GM19372 (cell line): Measurements from ENCODE around the gene OR14A2.
"Not testable (repeated sequence)": the region's sequence is repeated elsewhere in the genome, so short reads cannot be mapped to it uniquely, and the experiment has no call there.

ENCODE experiments used
- ATAC-seq: cut with Tn5 transposase; IDR thresholded peaks from one replicate; pipeline ENCODE4 v1.9.1; 2021; ENCODE audit warnings: mild to moderate bottlenecking, low read depth, moderate library complexity; ENCODE audit not compliant: unreplicated experiment

The OR14A2 gene

DNA sequence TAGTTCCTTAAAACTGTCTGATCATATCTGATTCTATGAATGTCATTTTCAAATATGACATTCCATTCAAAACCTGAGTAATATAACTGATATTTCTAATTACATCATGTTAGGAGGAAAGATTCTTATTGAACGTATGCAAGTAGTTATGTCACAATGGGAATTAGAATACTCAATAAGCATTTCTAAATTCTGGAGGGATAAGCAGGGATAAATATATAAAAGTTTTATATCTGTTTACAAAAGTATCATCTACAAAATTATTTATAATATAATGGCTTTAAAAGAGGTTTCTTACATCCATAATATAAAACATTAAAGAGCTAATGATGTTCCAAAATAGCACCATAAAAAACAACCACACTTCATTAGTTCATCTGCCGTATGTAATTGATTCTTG, at the start of gene OR14A2:
TSS of gene OR14A2 (minus strand) at position 101 of the 400 bp plus-strand sequence.
- ATAC-seq = no peak

DNA sequence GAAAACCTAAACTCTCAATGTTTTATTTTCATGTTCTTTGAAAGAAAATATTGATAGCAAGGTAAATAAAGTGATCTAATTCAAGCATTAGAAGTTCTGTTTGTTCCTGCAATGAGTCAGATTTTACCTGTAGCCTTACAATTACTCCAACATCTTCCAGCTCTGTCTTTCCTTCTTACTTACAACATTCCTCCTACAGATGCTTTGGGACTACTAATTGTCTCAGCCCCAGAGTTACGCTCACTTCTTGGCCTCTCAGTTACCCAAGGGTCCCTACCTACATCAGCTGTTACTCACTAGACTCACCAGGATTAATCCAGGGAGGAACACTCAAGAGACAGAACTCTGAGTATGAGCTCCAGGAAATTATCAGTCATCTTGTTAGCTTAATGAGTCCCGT, 49.6 kb upstream of the OR14A2 start:
- no peak for ATAC-seq

DNA sequence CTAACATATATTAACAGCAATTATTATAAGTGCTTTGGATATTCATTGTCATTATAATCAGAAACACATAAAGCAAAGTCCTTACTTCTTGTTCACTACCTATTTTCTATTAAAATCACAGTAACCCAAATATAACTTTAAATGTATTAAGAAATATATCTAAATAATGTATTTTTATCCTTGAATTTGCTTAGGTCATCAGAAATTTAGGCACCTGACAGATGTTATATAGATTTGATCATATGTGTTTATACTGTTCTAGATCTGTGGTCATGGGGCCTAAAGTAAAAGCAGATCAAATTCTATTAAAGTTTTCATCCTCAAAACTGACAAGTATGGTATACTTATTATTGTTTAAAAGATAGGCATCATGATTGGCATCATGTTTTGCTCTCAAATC, 21.7 kb upstream of the OR14A2 start:
- no peak for ATAC-seq

DNA sequence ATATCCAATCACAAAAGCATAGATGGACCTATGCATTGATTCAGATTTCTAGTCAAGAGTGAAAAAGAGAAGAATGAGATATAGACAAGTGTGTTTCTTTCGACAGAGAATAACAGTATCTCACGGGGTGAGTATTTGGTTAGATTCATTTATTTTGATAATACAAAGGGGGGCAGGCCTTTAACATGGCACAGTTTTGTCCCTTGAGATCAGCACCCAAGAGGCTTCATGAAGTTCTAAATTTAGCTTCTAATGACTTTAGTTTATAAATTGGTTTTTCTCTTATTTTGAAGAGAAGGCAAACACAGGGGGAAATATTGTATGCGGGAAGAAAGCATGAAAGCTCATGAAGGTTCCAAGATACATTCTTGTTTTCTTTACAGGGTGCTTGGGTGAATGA, 12.5 kb upstream of the OR14A2 start, which contains the start of gene OR1C1:
TSS of gene OR1C1 (minus strand) at position 101 of the 400 bp plus-strand sequence. CDS start 2,150 bp downstream, outside the sequence.
- ATAC-seq = no peak

DNA sequence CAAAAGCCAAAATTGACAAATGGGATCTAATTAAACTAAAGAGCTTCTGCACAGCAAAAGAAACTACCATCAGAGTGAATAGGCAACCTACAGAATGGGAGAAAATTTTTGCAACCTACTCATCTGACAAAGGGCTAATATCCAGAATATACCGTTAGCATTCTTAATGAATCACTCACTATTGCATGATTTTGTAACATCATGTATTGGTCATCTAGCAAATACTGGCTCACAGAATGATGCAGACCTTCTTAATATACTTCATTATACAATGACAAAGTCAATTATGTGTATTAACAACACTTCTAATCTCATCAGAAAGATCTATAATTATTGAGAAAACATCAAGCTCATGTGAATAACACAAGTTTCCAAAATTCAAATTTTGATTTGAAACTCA, 6.4 kb upstream of the OR14A2 start:
- ATAC-seq = not testable (repeated sequence)

DNA sequence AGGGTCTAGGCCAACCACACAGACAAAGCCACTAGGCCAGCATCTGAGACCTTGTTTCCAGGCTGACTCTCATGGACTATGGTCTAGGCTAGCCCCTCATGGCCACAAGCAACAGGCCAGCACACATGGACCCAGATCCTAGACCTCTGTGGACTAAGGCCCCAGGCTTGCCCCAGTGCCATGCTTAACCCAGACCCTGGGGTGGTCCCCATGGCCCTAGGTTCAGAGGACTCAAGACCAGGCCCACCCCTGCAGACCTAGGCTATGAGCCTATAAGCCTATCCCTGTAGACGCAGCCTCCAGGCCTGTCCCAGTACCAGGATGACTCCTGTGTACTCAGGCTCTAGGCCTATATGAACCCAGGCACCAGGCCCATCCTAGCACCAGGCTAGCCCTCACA, 1.9 kb upstream of the OR14A2 start:
- ATAC-seq = no peak

DNA sequence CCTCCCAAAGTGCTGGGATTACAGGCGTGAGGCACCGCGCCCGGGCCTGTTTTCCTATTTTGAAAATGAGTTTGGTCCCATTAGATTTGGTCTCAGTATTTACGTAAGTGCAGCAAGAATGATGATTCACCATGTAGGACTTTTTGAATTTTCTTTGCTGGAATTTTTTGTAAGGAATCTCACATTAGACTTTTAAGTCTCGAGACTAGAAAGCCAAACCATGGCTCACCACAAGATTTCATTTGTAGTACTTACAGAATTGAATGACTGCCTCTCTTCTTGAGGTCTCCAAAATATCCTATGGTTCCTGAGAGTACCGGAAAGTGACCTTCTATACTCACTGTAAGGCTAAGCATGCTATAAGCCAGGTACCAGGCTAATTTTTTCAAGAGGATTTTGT, 325 bp downstream of the OR14A2 start:
- no peak for ATAC-seq

DNA sequence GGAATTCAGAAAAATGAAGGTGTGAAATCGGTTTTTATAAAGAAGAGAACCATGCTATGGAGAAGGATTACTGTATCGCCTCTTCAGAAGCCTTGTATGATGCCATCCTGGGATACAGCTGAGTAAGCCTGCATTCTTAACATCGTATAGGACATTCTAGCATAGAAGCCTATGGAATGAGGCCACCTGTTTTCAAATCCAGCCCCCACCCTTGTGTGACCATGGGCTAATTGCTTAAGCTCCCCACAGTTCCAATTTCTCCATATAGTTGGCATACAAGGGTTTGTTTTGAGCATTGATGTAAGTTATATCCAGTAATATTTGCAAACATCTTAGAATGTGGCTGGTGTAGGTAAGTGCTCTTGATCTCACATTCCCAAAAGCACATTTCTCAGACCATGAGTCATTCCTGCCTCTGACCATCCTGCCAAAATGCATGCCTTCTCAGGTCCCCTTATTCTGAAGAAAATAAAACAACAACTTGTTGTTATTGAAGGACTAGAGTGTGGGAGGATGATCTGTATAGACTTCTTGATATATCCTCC, 1.5 kb downstream of the OR14A2 start:
- ATAC-seq = no peak

DNA sequence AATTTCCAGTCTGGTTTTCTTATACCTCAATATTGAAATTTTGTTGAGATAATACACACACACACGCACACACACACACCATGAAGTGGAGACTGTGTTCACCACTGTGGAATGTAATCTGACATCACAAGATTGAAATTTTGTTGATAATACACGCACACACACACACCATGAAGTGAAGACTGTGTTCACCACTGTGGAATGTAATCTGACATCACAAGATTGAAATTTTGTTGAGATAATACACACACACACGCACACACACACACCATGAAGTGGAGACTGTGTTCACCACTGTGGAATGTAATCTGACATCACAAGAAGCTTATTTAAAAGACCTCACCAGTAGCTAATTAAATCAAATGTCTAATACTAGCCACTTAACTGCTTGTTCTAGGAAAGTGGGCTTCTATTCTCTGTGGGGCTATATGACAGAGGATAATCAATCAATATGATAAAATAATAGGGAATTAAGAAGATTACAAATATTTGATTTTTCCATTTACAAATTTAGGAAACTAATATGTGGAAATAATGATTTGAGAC, 5.7 kb downstream of the OR14A2 start:
- ATAC-seq = not testable (repeated sequence)

DNA sequence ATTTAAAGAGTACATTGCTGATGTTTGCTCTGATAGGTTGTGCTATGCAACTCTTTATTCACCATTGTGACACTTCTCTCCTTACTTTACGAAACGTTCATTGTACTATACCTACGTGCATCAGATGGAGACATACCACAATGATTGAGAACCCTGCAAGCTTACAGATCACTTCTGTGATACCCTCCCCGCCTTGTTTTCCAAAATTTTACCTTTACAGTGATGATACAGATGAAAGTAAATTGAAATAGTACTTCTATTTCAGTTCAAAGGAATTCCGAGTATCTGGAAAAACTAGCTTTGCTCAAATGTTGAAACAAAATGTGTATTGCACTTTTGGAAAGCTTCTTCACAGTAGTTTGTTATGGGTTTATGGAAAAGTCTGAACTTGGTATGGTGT, 6.2 kb downstream of the OR14A2 start:
- no peak for ATAC-seq

DNA sequence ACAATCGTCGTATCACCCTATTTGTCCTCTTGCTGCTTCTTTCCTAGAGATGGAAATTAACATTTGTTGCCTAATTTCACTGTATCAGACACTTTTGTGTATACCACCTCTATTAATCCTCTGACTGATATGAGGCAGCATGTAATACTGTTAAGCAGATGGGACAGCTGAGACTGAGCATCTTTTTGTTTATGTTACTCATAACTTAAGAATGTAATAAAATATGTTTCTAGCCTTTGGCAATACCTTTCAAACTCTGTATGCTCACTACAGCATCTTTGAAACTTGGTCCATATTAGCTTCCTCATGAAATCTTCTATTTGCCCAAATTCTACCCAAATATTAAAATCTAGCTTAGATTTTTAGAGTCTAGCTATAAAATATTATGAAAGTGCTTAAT, 7.2 kb downstream of the OR14A2 start:
- no peak for ATAC-seq

DNA sequence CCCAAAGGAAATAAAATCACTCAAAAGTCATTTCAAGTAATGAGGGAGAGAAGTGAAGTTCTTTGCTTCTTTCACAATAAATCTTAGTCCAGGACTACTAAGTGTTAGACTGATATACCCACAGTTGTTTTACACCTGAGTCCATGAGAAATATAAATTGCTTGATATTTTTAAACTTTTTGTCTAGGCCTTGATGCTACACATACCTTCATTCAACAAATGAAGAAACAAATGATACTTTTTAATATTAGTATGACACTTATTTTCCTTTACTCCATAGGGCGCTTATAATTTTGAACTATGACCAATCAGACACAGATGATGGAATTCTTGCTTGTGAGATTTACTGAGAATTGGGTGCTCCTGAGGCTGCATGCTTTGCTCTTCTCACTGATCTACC, 9.6 kb downstream of the OR14A2 start, which contains the start of gene OR14K1:
TSS of gene OR14K1 (plus strand) at position 301 of the 400 bp plus-strand sequence. CDS start at position 301, 0 bp downstream.
- ATAC-seq = no peak

DNA sequence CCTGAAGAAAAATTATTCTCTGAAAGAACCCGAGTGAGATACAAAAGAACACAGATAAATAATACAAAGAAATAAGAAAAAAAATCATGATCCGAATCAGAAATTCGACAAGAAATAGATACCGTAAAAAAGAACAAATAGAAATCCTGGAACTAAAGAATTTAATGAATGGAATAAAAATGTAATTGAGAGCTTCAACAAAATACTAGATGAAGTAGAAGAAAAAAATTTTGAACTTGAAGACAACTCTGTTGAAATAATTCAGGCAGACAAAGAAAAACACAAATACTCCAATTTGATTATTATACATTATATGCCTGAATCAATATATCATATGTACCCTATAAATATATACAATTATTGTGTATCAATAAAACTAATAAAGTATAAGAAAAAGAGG, 26.7 kb downstream of the OR14A2 start:
- ATAC-seq = no peak

DNA sequence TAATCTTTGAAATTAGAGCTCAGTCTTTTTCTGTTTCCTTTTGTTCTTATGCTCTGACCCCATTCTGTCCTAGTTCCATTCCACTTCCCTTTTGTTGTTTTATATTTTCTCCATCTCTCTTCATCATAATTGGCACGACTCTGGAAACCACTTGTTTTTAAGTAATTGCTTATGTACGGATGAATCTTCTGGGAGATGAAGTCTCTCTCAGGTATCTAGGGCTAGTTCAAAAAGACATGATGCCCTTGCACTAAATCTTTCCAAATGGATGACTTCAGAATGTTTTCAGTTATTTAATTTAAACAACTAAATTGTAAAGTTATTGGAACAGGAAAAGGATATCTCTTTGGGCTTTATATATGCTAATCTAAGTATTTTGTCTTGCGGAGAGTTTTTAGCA, 31.4 kb downstream of the OR14A2 start, which contains the start of gene OR6F1:
TSS of gene OR6F1 (minus strand) at position 101 of the 400 bp plus-strand sequence. CDS start 3,891 bp downstream, outside the sequence.
- no peak for ATAC-seq

DNA sequence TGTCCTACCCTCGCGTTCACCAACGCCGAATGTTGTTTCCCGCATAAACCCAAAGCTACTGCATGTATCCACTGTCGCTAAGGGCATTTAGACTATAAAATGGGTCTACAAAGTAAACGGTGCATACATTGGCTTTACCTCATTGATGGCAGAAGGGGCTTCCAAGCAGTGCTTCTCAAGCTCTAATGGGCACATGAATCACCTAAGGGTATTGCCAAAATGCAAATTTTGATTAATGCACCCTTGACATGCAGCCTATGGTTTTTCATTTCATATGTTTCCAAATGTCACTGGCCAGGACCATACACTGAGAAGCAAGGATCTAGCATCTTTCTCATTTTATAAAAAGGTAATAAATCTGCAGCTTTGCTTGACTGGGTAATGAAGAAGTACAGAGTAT, 34.2 kb downstream of the OR14A2 start:
- ATAC-seq = no peak

DNA sequence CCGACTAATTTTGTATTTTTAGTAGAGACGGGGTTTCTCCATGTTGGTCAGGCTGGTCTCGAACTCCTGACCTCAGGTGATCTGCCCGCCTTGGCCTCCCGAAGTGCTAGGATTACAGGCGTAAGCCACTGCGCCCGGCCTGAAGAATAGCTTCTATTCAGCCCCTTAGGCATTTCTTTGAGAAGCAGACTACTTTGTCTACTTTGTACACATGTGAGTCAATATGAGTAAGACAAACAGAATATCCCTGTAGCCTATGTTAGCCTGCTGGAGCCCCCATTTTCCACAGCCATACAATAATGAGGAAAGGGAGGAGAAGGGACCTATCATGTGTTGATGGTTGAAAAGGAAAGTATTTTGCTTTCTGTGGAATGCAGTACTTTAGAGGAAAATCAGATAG, 37.3 kb downstream of the OR14A2 start:
- not testable (repeated sequence) for ATAC-seq

DNA sequence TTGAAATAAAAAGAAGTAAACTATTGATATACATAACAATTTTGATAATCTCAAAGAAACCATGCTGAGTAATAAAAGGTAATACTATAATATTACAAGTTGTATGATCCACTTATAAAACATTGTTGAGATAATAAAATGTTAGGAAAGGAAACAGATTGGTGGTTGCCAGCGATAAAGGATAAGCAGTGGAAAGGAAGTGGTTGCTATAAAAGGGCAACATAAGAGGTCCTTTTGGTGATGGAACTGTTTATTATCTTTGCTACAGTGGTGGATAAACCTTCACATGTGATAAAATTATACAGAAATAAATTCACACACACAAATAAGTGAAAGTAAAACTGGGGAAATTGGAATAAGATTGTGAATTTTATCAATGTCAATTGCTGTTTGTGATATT, 46.6 kb downstream of the OR14A2 start:
- no peak for ATAC-seq

DNA sequence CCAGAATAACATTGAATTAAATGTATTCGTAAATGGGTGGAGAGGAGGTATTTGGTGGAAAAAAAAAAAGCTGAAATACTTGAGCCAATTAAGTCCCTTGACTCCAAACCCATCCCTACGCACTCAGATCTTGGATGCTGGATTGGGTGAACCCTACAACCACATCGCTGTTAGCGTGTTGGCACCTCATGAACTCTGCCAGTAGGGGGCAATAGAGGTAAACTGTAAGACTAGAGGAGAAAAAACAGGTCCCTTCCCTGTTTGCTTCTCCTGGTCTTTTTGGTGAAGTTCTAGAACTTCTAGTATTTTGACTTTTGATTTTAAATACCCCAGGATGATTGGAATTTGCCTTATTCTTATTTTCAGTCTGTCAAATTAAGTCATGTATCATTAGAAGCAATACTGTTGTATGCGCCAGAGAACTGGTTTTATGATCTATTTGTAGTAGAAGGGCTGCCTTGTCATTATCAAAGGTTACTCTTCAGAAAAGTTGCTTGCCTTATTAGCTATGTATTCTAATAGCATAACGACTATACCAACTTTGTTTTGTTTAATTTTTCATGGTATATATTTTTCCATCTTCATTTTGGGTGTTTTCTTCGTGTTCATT, 66.5 kb downstream of the OR14A2 start:
- ATAC-seq = peak; percentile 82

DNA sequence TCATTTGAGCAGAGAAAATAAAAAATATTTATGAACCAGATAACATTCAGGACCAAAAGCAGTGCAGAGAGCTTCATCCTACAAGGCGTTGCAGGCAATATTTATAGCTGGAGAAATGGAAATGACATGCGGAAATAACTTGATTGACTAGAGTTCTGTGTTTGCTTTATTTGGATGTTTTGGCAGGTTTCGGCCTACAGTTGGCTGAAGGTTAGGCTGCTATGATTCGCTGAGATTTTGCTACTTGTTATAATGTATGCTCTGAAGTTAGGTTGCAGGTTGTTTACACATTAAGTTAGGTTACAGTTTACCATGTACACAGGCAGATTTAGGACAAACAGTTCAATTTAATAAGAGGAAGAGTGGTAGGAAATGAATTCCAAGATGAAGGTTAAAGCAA, 67.8 kb downstream of the OR14A2 start:
- no peak for ATAC-seq

DNA sequence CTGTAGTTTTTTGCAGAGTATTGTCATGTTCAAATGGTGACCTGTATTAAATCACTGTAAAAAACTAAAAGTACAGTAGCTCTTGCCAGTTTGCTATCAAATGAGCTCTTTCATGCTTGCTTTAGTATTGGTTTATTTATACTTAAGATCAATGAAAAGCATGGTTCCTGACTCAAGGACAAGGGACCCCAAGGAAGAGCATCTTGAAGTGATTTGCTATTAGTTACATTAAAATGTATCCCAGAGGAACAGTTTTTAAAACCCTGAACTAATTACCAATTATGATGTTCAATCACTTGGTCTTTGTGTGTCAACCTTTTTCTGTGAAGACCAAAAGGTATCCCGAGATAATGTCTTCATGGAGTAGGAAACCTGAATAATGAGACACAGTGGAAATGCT, 68.3 kb downstream of the OR14A2 start, which contains the start of gene OR13G1:
TSS of gene OR13G1 (minus strand) at position 101 of the 400 bp plus-strand sequence. CDS start 6,698 bp downstream, outside the sequence.
- no peak for ATAC-seq
